Subcutaneous adipose tissue (tissue), 4 donors: ENCODE measurements around the gene FAM83D. TPM values are rescaled to one million over a fixed set of nuclear protein-coding genes. Genes with fewer than 3 reads are reported as not detected.

ENCODE experiments used
- CTCF ChIP-seq: fragments of 450-650 bp; IDR thresholded peaks from one replicate; pipeline ENCODE4 v1.5.1; 2016; ENCODE audit warnings: low read depth, mild to moderate bottlenecking, control low read depth, antibody characterized with exemption, moderate library complexity
- total RNA-seq, 4 donors: library from RNA; depleted of rRNA; stranded (reverse); fragments of >200 nt; gene quantifications; one replicate each; pipeline ENCODE4 v1.1.0, GENCODE V29; 2016

Gene FAM83D
- total RNA-seq, 4 donors from 2014 or later = 0.57 to 1.8 (median 1.1) TPM

DNA sequence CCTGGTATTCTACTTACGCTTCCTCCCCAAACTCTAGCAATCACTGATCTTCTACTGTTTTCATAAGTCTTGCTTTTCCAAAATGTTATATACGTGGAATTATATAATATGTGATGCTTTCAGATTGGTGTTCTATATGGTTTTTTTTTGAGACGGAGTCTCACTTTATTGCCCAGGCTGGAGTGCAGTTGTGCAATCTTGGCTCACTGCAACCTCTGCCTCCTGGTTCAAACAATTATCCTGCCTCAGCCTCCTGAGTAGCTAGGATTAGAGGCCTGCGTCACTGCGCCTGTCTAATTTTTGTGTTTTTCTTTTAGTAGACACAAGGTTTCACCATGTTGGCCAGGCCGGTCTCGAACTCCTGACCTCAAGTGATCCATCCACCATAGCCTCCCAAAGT lies 10.9 kb upstream of the FAM83D start:
- no peak for TF ChIP-seq CTCF

DNA sequence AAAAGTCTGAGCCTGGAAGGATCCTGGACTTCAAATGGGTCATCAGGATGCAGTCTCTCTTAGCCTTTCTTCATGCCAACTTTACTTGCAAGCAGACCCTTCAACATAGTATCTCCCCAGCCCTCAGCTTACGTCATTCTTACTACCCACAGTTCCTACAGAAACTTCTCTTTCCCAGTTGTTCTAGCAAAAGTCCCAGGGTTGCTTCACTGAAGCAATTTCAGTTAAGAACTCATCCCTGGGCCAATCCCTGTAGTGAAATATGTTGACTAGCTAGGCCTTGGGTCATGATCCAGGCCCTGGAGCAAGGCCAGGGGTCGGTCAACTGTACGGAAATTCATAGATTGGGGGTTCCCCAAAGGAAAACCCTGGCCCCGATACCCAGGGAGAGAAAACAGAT lies 8.6 kb upstream of the FAM83D start:
- TF ChIP-seq CTCF = no peak

DNA sequence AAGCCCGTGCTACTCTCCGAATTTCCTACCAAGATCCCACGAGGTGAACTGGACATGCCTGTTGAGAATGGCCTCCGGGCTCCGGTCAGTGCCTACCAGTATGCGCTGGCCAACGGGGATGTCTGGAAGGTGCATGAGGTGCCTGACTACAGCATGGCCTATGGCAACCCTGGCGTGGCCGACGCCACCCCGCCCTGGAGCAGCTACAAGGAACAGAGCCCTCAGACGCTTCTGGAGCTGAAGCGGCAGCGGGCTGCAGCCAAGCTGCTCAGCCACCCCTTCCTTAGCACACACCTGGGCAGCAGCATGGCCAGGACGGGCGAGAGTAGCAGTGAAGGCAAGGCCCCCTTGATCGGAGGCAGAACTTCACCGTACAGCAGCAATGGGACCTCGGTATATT lies 8.0 kb upstream of the FAM83D start:
- no peak for TF ChIP-seq CTCF

- TF ChIP-seq CTCF = no peak
Measured at GRCh38 chr20:38919683-38920082, 6.5 kb upstream of the FAM83D start.

GRCh38 chr20:38920411-38920810 lies 5.8 kb upstream of the FAM83D start:
- TF ChIP-seq CTCF = no peak

DNA sequence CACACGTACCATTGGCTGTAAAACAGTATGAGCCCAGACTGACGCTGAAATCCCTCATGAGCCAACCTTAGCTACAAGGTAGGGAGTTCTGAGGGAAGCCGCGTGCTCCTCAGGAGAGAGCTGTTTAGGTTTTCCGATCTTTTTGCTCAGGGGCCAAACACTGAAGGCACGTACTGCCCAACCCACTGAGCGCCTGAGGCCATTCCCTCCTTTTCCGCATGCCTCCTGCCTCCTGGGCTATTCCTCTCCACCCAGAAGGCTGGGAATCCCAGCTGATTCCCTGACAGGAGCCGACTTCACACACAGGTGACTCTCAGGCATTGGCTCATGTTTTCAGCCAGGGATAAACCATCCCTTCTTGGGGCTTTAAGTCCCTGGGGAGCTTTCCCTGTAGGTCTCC lies 5.4 kb upstream of the FAM83D start:
- TF ChIP-seq CTCF = no peak

GRCh38 chr20:38924718-38925117 lies 1.5 kb upstream of the FAM83D start:
- TF ChIP-seq CTCF = no peak
